ENCODE data around the gene TNFRSF1A. TPM values are rescaled to one million over a fixed set of nuclear protein-coding genes. Genes with fewer than 3 reads are reported as not detected.

The TNFRSF1A gene
- total and polyA plus RNA-seq, 2 of the 13 experiments (the other 11 are each of a cell fraction or from before 2014, with no cell fraction given) = 41.5 to 61.2 TPM

GRCh38 chr12:6280053-6280469 is 61.8 kb downstream of the TNFRSF1A start:
- Histone ChIP-seq H3K79me2 (ENCODE audit: insufficient read depth, low read length) (no peaks in the 10 kb centered on the region), H3K9me3 (ENCODE audit: low read length) (no peaks in the 10 kb centered on the region), H3K4me1 (ENCODE audit: insufficient read depth, low read length) (peaks cover 84% of the 10 kb centered on the region), H3K36me3 (replicated peaks in 1 of 2; ENCODE audit: control insufficient read depth in 1 of 2, insufficient read depth in 2 of 2, low read length in 2 of 2) (no peaks in the 10 kb centered on the region), H3K27ac (ENCODE audit: extremely low read length, insufficient read depth, low read length) (peak overlapping the region; percentile 75), H3K4me3 (replicated peaks in 1 of 3; ENCODE audit: insufficient read depth in 1 of 3, low read depth in 2 of 3, low read length in 3 of 3) (peak overlapping the region in 1 of 3 experiments; percentile 32; a peak in 1 of 6 replicates), H4K20me1 (ENCODE audit: insufficient read depth, low read length) (no peaks in the 10 kb centered on the region), H2AFZ (ENCODE audit: low read length) (no peak overlapping the region), H3K4me2 (ENCODE audit: low read depth, low read length) (peak overlapping the region; percentile 81), H3K27me3 (ENCODE audit: control insufficient read depth in 1 of 2, insufficient read depth in 2 of 2, low read length in 2 of 2) (peaks cover 0 to 5% of the 10 kb centered on the region in 2 experiments; a peak in 2 of 5 replicates), H3K9ac (ENCODE audit: insufficient read depth, low read depth, low read length) (peak overlapping the region; percentile 52)
- DNase-seq (ENCODE audit: low spot score) = peak; percentile 93
- no TSS peak for BruUV-seq (replicated peaks)
- ATAC-seq = peak; percentile 71
- FAIRE-seq = peak; percentile 94
- in situ Hi-C loops (cut with HindIII; ENCODE audit: extremely low pct_ligation_motif_present, low pct_unique_long_range_greater_than_20kb) = loop anchor here (10.0 kb wide), 1 partner anchor 295 kb away; no protein-coding TSS in a partner anchor
- CTCF ChIA-PET (ENCODE audit: low intra/inter-chr PET ratio, low total read pairs) = interaction anchor here (2.9 kb wide), 1 partner anchor 84 kb away, joined by 29 read pairs; no protein-coding TSS in a partner anchor
- intact Hi-C loops (cut with micrococcal nuclease; ENCODE audit: unreplicated experiment) = loop anchor here (10.0 kb wide), 1 partner anchor 295 kb away; no protein-coding TSS in a partner anchor
- POLR2A ChIA-PET = interaction anchor here (0.6 to 3.3 kb wide), 15 partner anchors 8 to 221 kb away, joined by 3 to 17 read pairs (median 6); partner anchors contain the start of genes CD9 and LTBR
- WGBS (ENCODE audit: low lambda C conversion rate) = 8% methylated on average over 2 of the region's 2 CpGs
- TF ChIP-seq ZNF256 (CRISPR knock-in tag; conservative IDR thresholded peaks at IDR 0.05) = no peak
- no peak for TF ChIP-seq ZNF543 (CRISPR knock-in tag; IDR thresholded peaks at IDR 0.05)
- TF ChIP-seq ZBTB7A (CRISPR knock-in tag; IDR thresholded peaks at IDR 0.05) = no peak
- TF ChIP-seq ZNF598 (CRISPR knock-in tag; IDR thresholded peaks at IDR 0.05; ENCODE audit: borderline replicate concordance) = no peak
- TF ChIP-seq ZNF343 (CRISPR knock-in tag; IDR thresholded peaks at IDR 0.05) = no peak
- no peak for TF ChIP-seq E2F1 (CRISPR knock-in tag; IDR thresholded peaks at IDR 0.05)
- no peak; the same call in 1 of the 2 replicates for TF ChIP-seq THRA (CRISPR knock-in tag; IDR thresholded peaks at IDR 0.05; ENCODE audit: borderline replicate concordance)
- no peak for TF ChIP-seq CAMTA2 (CRISPR knock-in tag; IDR thresholded peaks at IDR 0.05; ENCODE audit: borderline replicate concordance)
- 0 out of 2 replicates have a peak, but pooled peaks have one; percentile 48 for TF ChIP-seq ZNF121 (CRISPR knock-in tag; IDR thresholded peaks at IDR 0.05)
- TF ChIP-seq ZNF678 (CRISPR knock-in tag; IDR thresholded peaks at IDR 0.05) = no peak
- TF ChIP-seq ZNF549 (CRISPR knock-in tag; IDR thresholded peaks at IDR 0.05) = no peak
- no peak for TF ChIP-seq NR2C2 (CRISPR knock-in tag; IDR thresholded peaks at IDR 0.05; ENCODE audit: borderline replicate concordance)
- TF ChIP-seq SNAPC2 (CRISPR knock-in tag; IDR thresholded peaks at IDR 0.05) = 0 out of 2 replicates have a peak, but pooled peaks have one; percentile 48
- TF ChIP-seq NCOA2 (CRISPR knock-in tag; IDR thresholded peaks at IDR 0.05) = peak; percentile 71
- TF ChIP-seq KDM2A (CRISPR knock-in tag; IDR thresholded peaks at IDR 0.05; ENCODE audit: borderline replicate concordance, low read depth) = peak; percentile 44; the same call in 1 of the 2 replicates
- TF ChIP-seq ZFP1 (CRISPR knock-in tag; IDR thresholded peaks at IDR 0.05) = no peak; the same call in 1 of the 2 replicates
- no peak for TF ChIP-seq ZHX1 (CRISPR knock-in tag; IDR thresholded peaks at IDR 0.05; ENCODE audit: low read depth)
